B cell (primary cell): ENCODE results near the gene WNK2. TPM values are rescaled to one million over a fixed set of nuclear protein-coding genes. Genes with fewer than 3 reads are reported as not detected.

Experiments used
- ATAC-seq: fragments of 200-7000 bp; cut with Tn5 transposase; one replicate; pipeline ENCODE4 v1.10.0; 2021; ENCODE audit warnings: low read depth, mild to moderate bottlenecking, moderate number of reproducible peaks, moderate library complexity
- CTCF ChIA-PET: fragments of 350-600 bp; sonication (Branson Sonifier 250); formaldehyde crosslinking; loops from one replicate; lab custom pipeline; 2021; ENCODE audit warnings: antibody characterized with exemption, inconsistent platforms; lab: Charles Lee
- POLR2A ChIA-PET: fragments of 350-600 bp; sonication (Branson Sonifier 250); formaldehyde crosslinking; loops from one replicate; lab custom pipeline; 2021; ENCODE audit warnings: antibody characterized with exemption; lab: Charles Lee
- DNase-seq: peaks from one replicate; pipeline ENCODE4 v3.0.0; 2013
- H2AFZ ChIP-seq: 2 replicates; pipeline ENCODE4 v1.6.1; 2012; ENCODE audit warnings: mild to moderate bottlenecking, low read depth, low read length; ENCODE audit not compliant: insufficient read depth, poor library complexity, severe bottlenecking
- H3K27ac ChIP-seq, 2 donors: 1 replicate in 1 of 2; 2 replicates in 1 of 2; pipeline ENCODE4 v1.5.1; 2012 to 2013; ENCODE audit warnings: low read length in 2 of 2, mild to moderate bottlenecking in 2 of 2, moderate library complexity in 1 of 2
- H3K27me3 ChIP-seq, 4 experiments: fragments of 200-600 bp in 1 of 4; sonication (generic) in 1 of 4; replicated peaks in 1 of 4; 1 replicate in 2 of 4; 2 replicates in 2 of 4; pipeline versions ENCODE4 v1.6.1 to v1.7.0; 2013 to 2016; ENCODE audit warnings: low read length in 3 of 4, mild to moderate bottlenecking in 2 of 4, mixed read lengths in 1 of 4, moderate library complexity in 1 of 4; ENCODE audit not compliant: insufficient read depth in 4 of 4, control insufficient read depth in 3 of 4; ENCODE audit errors: control extremely low read depth in 1 of 4
- H3K36me3 ChIP-seq, 2 experiments: replicated peaks in 1 of 2; 1 replicate in 1 of 2; 2 replicates in 1 of 2; pipeline versions ENCODE4 v1.6.1 to v1.7.1; 2013; ENCODE audit warnings: low read length in 1 of 2; ENCODE audit not compliant: insufficient read depth in 2 of 2, control insufficient read depth in 1 of 2; ENCODE audit errors: control extremely low read depth in 1 of 2, extremely low read depth in 1 of 2
- H3K4me1 ChIP-seq, 2 donors: fragments of 200-600 bp in 1 of 2; sonication (generic) in 1 of 2; 1 replicate in 1 of 2; 2 replicates in 1 of 2; pipeline versions ENCODE4 v1.5.1 to v1.6.1; 2013 to 2017; ENCODE audit warnings: low read length in 2 of 2; ENCODE audit not compliant: control insufficient read depth in 2 of 2, insufficient read depth in 2 of 2
- H3K4me2 ChIP-seq: replicated peaks from 2 replicates; pipeline ENCODE3; 2012; ENCODE audit warnings: mild to moderate bottlenecking, low read depth, low read length; ENCODE audit not compliant: poor library complexity, severe bottlenecking
- H3K4me3 ChIP-seq, 5 experiments: fragments of 200-600 bp in 1 of 5; sonication (generic) in 1 of 5; 1 replicate in 3 of 5; 2 replicates in 2 of 5; pipeline versions ENCODE4 v1.5.1 to v1.7.0; 2011 to 2016; ENCODE audit warnings: low read length in 4 of 5, mild to moderate bottlenecking in 4 of 5, low read depth in 2 of 5, control low read depth in 1 of 5, moderate library complexity in 1 of 5; ENCODE audit not compliant: insufficient read depth in 1 of 5; ENCODE audit errors: control extremely low read depth in 1 of 5, extremely low read depth in 1 of 5
- H3K79me2 ChIP-seq: fragments of 200-600 bp; sonication (generic); one replicate; pipeline ENCODE4 v1.6.0; 2016; ENCODE audit warnings: low read length; ENCODE audit not compliant: control insufficient read depth, insufficient read depth
- H3K9ac ChIP-seq: fragments of 200-600 bp; sonication (generic); 2 replicates; pipeline ENCODE4 v1.6.1; 2017; ENCODE audit warnings: mild to moderate bottlenecking, low read length, moderate library complexity
- H3K9me3 ChIP-seq, 3 donors: one replicate each; pipeline versions ENCODE4 v1.6.1 to v1.7.1; 2013; ENCODE audit warnings: low read length in 2 of 3; ENCODE audit not compliant: control insufficient read depth in 2 of 3, insufficient read depth in 1 of 3; ENCODE audit errors: control extremely low read depth in 1 of 3
- H4K20me1 ChIP-seq: 2 replicates; pipeline ENCODE4 v1.6.0; 2012; ENCODE audit warnings: mild to moderate bottlenecking, low read length; ENCODE audit not compliant: insufficient read depth, control insufficient read depth, poor library complexity, severe bottlenecking
- H3K27ac Mint-ChIP-seq: one replicate; pipeline ENCODE4 v1.8.0; 2021; ENCODE audit warnings: mixed read lengths
- H3K27me3 Mint-ChIP-seq: one replicate; pipeline ENCODE4 v1.8.0; 2021; ENCODE audit warnings: mixed read lengths
- H3K4me1 Mint-ChIP-seq: one replicate; pipeline ENCODE4 v1.8.0; 2021; ENCODE audit warnings: mixed read lengths
- H3K4me3 Mint-ChIP-seq: one replicate; pipeline ENCODE4 v1.8.0; 2021; ENCODE audit warnings: mixed read lengths
- H3K9me3 Mint-ChIP-seq: one replicate; pipeline ENCODE4 v1.8.0; 2022; ENCODE audit warnings: mixed read lengths; ENCODE audit not compliant: insufficient read depth
- EZH2 ChIP-seq: IDR thresholded peaks from 2 replicates; pipeline ENCODE4 v1.6.1; 2012; ENCODE audit warnings: borderline replicate concordance, low read depth, mild to moderate bottlenecking, moderate library complexity, low read length; ENCODE audit not compliant: insufficient read depth, poor library complexity, severe bottlenecking
- WGBS: methylation state at CpG from one replicate; pipeline ENCODE4 v1.1.5; 2013; ENCODE audit warnings: missing lambda C conversion rate; ENCODE audit not compliant: insufficient coverage; 5-methylcytosine and 5-hydroxymethylcytosine counted together
- intact Hi-C: fragments of 100-400 bp; cut with micrococcal nuclease; formaldehyde crosslinking; loops from one replicate; pipeline ENCODE4 v1.10.0; 2022
- polyA plus RNA-seq: library from polyadenylated mRNA; depleted of rRNA; stranded (reverse); fragments of >200 nt; gene quantifications from 2 replicates; pipeline ENCODE4 v1.2.3, GENCODE V29; 2012
- total RNA-seq, 2 donors: library from RNA; stranded (reverse); fragments of 120-200 nt in 1 of 2; gene quantifications; 1 replicate in 1 of 2; 2 replicates in 1 of 2; pipeline versions ENCODE4 v1.2.3 to v1.2.4, GENCODE V29; 2013 to 2022
- TF ChIP-seq, protein P1 (sequence below): fragments of 200-600 bp; IDR thresholded peaks from one replicate; pipeline ENCODE4 v1.8.0; 2022; ENCODE audit warnings: antibody characterized with exemption, mild to moderate bottlenecking

WNK2 gene
- total and polyA plus RNA-seq, 2 donors (not counting 1 experiment from before 2014, with no cell fraction given), result 0.49 TPM; not detected in 1

DNA sequence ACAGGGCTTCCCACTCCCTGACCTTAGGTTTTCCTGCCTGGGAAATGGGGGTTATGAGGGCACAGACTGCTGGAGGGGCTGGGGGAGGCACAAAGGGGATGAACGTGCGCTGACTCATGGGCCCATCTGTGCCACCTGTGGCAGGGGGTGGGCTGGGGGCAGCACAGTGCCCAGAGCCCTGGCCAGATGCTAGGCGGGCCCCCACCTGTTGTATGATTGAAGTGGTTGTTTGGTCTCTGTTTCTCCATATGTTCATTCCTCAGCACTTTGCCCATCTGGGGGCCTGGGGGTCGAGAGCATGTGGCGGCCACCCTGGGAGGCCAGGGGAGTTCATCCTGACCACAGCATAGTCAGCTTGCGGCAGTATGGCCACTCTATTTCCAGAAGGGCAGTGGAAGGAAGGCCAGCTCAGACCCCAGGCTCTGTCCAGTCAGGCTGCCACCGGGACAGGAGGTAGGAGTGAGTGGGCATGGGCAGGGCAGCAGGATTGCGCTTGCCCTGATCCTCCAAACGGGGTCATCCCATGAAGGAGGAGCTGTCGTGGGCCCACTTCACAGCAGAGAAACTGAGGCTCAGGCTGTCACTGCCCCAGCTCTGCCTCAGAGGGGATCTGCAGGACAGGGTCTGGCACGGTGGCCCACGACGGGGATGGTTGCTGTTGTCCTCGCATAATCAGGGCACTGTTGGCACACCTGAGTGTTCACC is 49.0 kb upstream of the WNK2 start:
- H3K79me2 ChIP-seq, result peaks cover 19% of the 10 kb centered on the region
- H3K27me3 ChIP-seq, result peaks cover 0 to 20% (median 0%) of the 10 kb centered on the region in 4 experiments
- ChIA-PET CTCF (interaction anchor here (1.0 to 2.0 kb wide), 3 partner anchors 15 to 26 kb away, joined by 3 to 9 read pairs (median 3); no protein-coding TSS in a partner anchor), POLR2A (interaction anchor here (0.6 kb wide), 1 partner anchor 28 kb away, joined by 4 read pairs; no protein-coding TSS in a partner anchor)
- intact Hi-C loops, result loop anchor here (1.0 to 10.0 kb wide), 4 partner anchors 15 to 430 kb away; partner anchors contain the start of gene SUSD3
- peak overlapping the region; percentile 94 for H3K4me2 ChIP-seq
- peaks cover 45% of the 10 kb centered on the region for H3K4me1 Mint-ChIP-seq
- WGBS, result 56% methylated on average over 11 of the region's 14 CpGs
- peaks cover 12% of the 10 kb centered on the region for H4K20me1 ChIP-seq
- H3K4me1 ChIP-seq, result peaks cover 25 to 40% of the 10 kb centered on the region in 2 donors
- H3K4me3 Mint-ChIP-seq, result peak overlapping the region; percentile 87
- peaks cover 0 to 9% (median 4%) of the 10 kb centered on the region in 3 donors for H3K9me3 ChIP-seq
- H3K27ac Mint-ChIP-seq, result peak overlapping the region; percentile 84
- H3K27me3 Mint-ChIP-seq, result no peaks in the 10 kb centered on the region
- peaks cover 3% of the 10 kb centered on the region for H3K9me3 Mint-ChIP-seq
- peak overlapping the region; percentile 68 to 76 for H3K27ac ChIP-seq
- no peaks in the 10 kb centered on the region for H3K36me3 ChIP-seq
- peak overlapping the region in 4 of 5 experiments; percentile 63 to 77 (median 68) for H3K4me3 ChIP-seq
- DNase-seq (no peak), ATAC-seq (no peak)
- TF ChIP-seq, protein P1, sequence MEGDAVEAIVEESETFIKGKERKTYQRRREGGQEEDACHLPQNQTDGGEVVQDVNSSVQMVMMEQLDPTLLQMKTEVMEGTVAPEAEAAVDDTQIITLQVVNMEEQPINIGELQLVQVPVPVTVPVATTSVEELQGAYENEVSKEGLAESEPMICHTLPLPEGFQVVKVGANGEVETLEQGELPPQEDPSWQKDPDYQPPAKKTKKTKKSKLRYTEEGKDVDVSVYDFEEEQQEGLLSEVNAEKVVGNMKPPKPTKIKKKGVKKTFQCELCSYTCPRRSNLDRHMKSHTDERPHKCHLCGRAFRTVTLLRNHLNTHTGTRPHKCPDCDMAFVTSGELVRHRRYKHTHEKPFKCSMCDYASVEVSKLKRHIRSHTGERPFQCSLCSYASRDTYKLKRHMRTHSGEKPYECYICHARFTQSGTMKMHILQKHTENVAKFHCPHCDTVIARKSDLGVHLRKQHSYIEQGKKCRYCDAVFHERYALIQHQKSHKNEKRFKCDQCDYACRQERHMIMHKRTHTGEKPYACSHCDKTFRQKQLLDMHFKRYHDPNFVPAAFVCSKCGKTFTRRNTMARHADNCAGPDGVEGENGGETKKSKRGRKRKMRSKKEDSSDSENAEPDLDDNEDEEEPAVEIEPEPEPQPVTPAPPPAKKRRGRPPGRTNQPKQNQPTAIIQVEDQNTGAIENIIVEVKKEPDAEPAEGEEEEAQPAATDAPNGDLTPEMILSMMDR, result no peak
- peak overlapping the region; percentile 65 for H2AFZ ChIP-seq
- H3K9ac ChIP-seq, result peak overlapping the region; percentile 84

GRCh38 chr9:93136011-93136440 is 47.9 kb upstream of the WNK2 start:
- no peak for DNase-seq
- peaks cover 45% of the 10 kb centered on the region for H3K4me1 Mint-ChIP-seq
- intact Hi-C loops, result loop anchor here (10.0 kb wide), 1 partner anchor 429 kb away; no protein-coding TSS in a partner anchor

More at GRCh38 chr9:93136011-93136440, 47.9 kb upstream of the WNK2 start:
- ChIA-PET POLR2A (interaction anchor here (0.6 kb wide), 1 partner anchor 31 kb away, joined by 5 read pairs; no protein-coding TSS in a partner anchor), CTCF (interaction anchor here (0.6 to 1.0 kb wide), 2 partner anchors 16 to 304 kb away, joined by 3 to 4 read pairs; no protein-coding TSS in a partner anchor)
- Histone ChIP-seq H3K4me1 (peaks cover 25 to 42% of the 10 kb centered on the region in 2 donors), H2AFZ (no peak overlapping the region), H3K27me3 (peaks cover 0 to 20% (median 0%) of the 10 kb centered on the region in 4 experiments), H3K4me3 (no peak overlapping the region), H3K9ac (no peak overlapping the region), H3K27ac (no peak overlapping the region), H3K9me3 (peaks cover 0 to 9% (median 4%) of the 10 kb centered on the region in 3 donors), H4K20me1 (peaks cover 12% of the 10 kb centered on the region), H3K36me3 (no peaks in the 10 kb centered on the region), H3K4me2 (no peak overlapping the region), H3K79me2 (peaks cover 19% of the 10 kb centered on the region)
- ATAC-seq, result no peak
- WGBS, result 72% methylated on average over 10 of the region's 11 CpGs
- TF ChIP-seq EZH2, result no peak
- TF ChIP-seq, protein P1, result no peak
- Mint-ChIP-seq H3K4me3 (peak overlapping the region; percentile 44), H3K9me3 (peaks cover 3% of the 10 kb centered on the region), H3K27me3 (no peaks in the 10 kb centered on the region), H3K27ac (no peak overlapping the region)
